Tongue (tissue), 1 donor: ENCODE data around the gene VPS35L. TPM values are rescaled to one million over a fixed set of nuclear protein-coding genes. Genes with fewer than 3 reads are reported as not detected.

Source experiments
- total RNA-seq: library from RNA; depleted of rRNA; stranded (reverse); fragments of >200 nt; gene quantifications from one replicate; pipeline ENCODE4 v1.2.3, GENCODE V29; 2014

VPS35L gene
- total RNA-seq, 1 donor from 2014 or later = 30.0 TPM

Other genes starting within 250 kb of the VPS35L start
- 0.72 TPM for gene TMC5, start 137.8 kb upstream of the VPS35L start, total RNA-seq
- 46.4 TPM for gene GDE1, start 33.6 kb upstream of the VPS35L start, total RNA-seq
- 36.9 TPM for gene CCP110, start 31.8 kb upstream of the VPS35L start, total RNA-seq
- 14.4 TPM for gene KNOP1, start 162.5 kb downstream of the VPS35L start, total RNA-seq
- 19.4 TPM for gene IQCK, start 162.6 kb downstream of the VPS35L start, total RNA-seq